IMR-90 (cell line): Measurements from ENCODE around the gene RNF145. TPM values are rescaled to one million over a fixed set of nuclear protein-coding genes. Genes with fewer than 3 reads are reported as not detected.

Experiments used
- ATAC-seq: fragments of 200-7000 bp; cut with Tn5 transposase; 2 replicates; pipeline ENCODE4 v1.9.1; 2020; ENCODE audit warnings: low read depth, mild to moderate bottlenecking, moderate library complexity
- BruUV-seq: library from RNA; stranded (reverse); fragments of 400-500 nt; replicated peaks from 2 replicates; lab custom pipeline; 2021; lab: Mats Ljungman, UMichigan
- CTCF ChIA-PET: fragments of 300-600 bp; formaldehyde crosslinking; extraction: SDS; loops from one replicate; lab custom pipeline; 2021; ENCODE audit warnings: antibody characterized with exemption; lab: Yijun Ruan, JAX
- POLR2A ChIA-PET: fragments of 300-600 bp; sonication (Branson Sonifier 250); formaldehyde crosslinking; loops from one replicate; lab custom pipeline; 2022; ENCODE audit warnings: antibody characterized with exemption; ENCODE audit not compliant: unreplicated experiment; lab: Charles Lee
- DNase-seq: peaks from one replicate; pipeline ENCODE4 v3.0.0; 2013
- H2AFZ ChIP-seq: replicated peaks from 2 replicates; pipeline ENCODE3; 2013; ENCODE audit warnings: low read length, mild to moderate bottlenecking; ENCODE audit not compliant: poor library complexity
- H2AK5ac ChIP-seq: 2 replicates; pipeline ENCODE4 v1.6.1; 2013; ENCODE audit warnings: low read depth, low read length, inconsistent platforms
- H2AK9ac ChIP-seq: replicated peaks from 2 replicates; pipeline ENCODE3; 2013; ENCODE audit warnings: mild to moderate bottlenecking, low read depth, low read length, moderate library complexity; ENCODE audit not compliant: poor library complexity
- H2BK120ac ChIP-seq: 2 replicates; pipeline ENCODE4 v1.6.1; 2013; ENCODE audit warnings: low read depth, low read length, inconsistent platforms
- H2BK15ac ChIP-seq: 3 replicates; pipeline ENCODE4 v1.6.1; 2013; ENCODE audit warnings: low read depth, low read length, inconsistent platforms
- H2BK20ac ChIP-seq: 2 replicates; pipeline ENCODE4 v1.6.1; 2013; ENCODE audit warnings: low read depth, mild to moderate bottlenecking, inconsistent platforms, low read length, moderate library complexity
- H2BK5ac ChIP-seq: 2 replicates; pipeline ENCODE4 v1.6.1; 2013; ENCODE audit warnings: mild to moderate bottlenecking, low read depth, low read length, inconsistent platforms; ENCODE audit not compliant: poor library complexity, severe bottlenecking
- H3K14ac ChIP-seq: replicated peaks from 2 replicates; pipeline ENCODE4 v1.6.1; 2013; ENCODE audit warnings: low read depth, low read length, inconsistent platforms
- H3K18ac ChIP-seq: 2 replicates; pipeline ENCODE4 v1.6.1; 2013; ENCODE audit warnings: low read depth, low read length, control low read depth
- H3K23ac ChIP-seq: 2 replicates; pipeline ENCODE4 v1.6.1; 2013; ENCODE audit warnings: low read depth, low read length, inconsistent platforms
- H3K27ac ChIP-seq: 2 replicates; pipeline ENCODE4 v1.5.1; 2013; ENCODE audit warnings: mild to moderate bottlenecking, control low read depth, low read length; ENCODE audit not compliant: insufficient read depth
- H3K27me3 ChIP-seq: 2 replicates; pipeline ENCODE4 v1.6.1; 2013; ENCODE audit warnings: low read length; ENCODE audit not compliant: control insufficient read depth, insufficient read depth
- H3K36me3 ChIP-seq: 2 replicates; pipeline ENCODE4 v1.6.1; 2013; ENCODE audit warnings: low read length, mixed read lengths; ENCODE audit not compliant: control insufficient read depth, insufficient read depth
- H3K4ac ChIP-seq: 2 replicates; pipeline ENCODE4 v1.6.1; 2013; ENCODE audit warnings: low read depth, low read length, inconsistent platforms
- H3K4me1 ChIP-seq: 2 replicates; pipeline ENCODE4 v1.6.1; 2013; ENCODE audit warnings: low read length, mixed read lengths; ENCODE audit not compliant: control insufficient read depth, insufficient read depth
- H3K4me2 ChIP-seq: 2 replicates; pipeline ENCODE4 v1.6.1; 2013; ENCODE audit warnings: low read depth, mild to moderate bottlenecking, control low read depth, low read length, moderate library complexity
- H3K4me3 ChIP-seq: 2 replicates; pipeline ENCODE4 v1.5.1; 2013; ENCODE audit warnings: low read depth, mild to moderate bottlenecking, control low read depth, low read length, moderate library complexity; ENCODE audit not compliant: insufficient read depth
- H3K56ac ChIP-seq: 2 replicates; pipeline ENCODE4 v1.6.1; 2013; ENCODE audit warnings: low read length, inconsistent platforms; ENCODE audit not compliant: insufficient read depth; ENCODE audit errors: extremely low read depth
- H3K79me1 ChIP-seq, 2 experiments: 2 replicates each; pipeline ENCODE4 v1.6.1; 2013; ENCODE audit warnings: low read length in 2 of 2, inconsistent platforms in 1 of 2, low read depth in 1 of 2
- H3K9ac ChIP-seq: 2 replicates; pipeline ENCODE4 v1.6.1; 2013; ENCODE audit warnings: low read depth, low read length, control low read depth
- H3K9me1 ChIP-seq: 2 replicates; pipeline ENCODE4 v1.6.1; 2013; ENCODE audit warnings: low read length, inconsistent platforms; ENCODE audit not compliant: insufficient read depth
- H3K9me3 ChIP-seq: 2 replicates; pipeline ENCODE4 v1.6.1; 2013; ENCODE audit warnings: low read length; ENCODE audit not compliant: control insufficient read depth, insufficient read depth
- H4K20me1 ChIP-seq: 2 replicates; pipeline ENCODE4 v1.6.1; 2013; ENCODE audit warnings: low read length, inconsistent platforms; ENCODE audit not compliant: insufficient read depth
- H4K5ac ChIP-seq: 2 replicates; pipeline ENCODE4 v1.6.1; 2013; ENCODE audit warnings: mild to moderate bottlenecking, low read depth, low read length, control low read depth
- H4K8ac ChIP-seq, 2 experiments: 2 replicates each; pipeline ENCODE4 v1.6.1; 2013; ENCODE audit warnings: low read depth in 2 of 2, low read length in 2 of 2, control low read depth in 1 of 2, inconsistent platforms in 1 of 2
- H4K91ac ChIP-seq: 2 replicates; pipeline ENCODE4 v1.6.1; 2013; ENCODE audit warnings: low read depth, low read length, inconsistent platforms; ENCODE audit not compliant: insufficient read depth
- BHLHE40 ChIP-seq: fragments of 150-350 bp; IDR thresholded peaks from 2 replicates; pipeline ENCODE4 v1.6.1; 2016; ENCODE audit warnings: mild to moderate bottlenecking, low read depth, low read length
- CEBPB ChIP-seq: IDR thresholded peaks from 2 replicates; pipeline ENCODE4 v1.6.1; 2012; ENCODE audit warnings: low read depth, low read length, improper control_type of control experiment
- CHD1 ChIP-seq: IDR thresholded peaks from 2 replicates; pipeline ENCODE4 v1.6.1; 2012; ENCODE audit warnings: low read depth, low read length, improper control_type of control experiment
- CTCF ChIP-seq: conservative IDR thresholded peaks from 2 replicates; pipeline ENCODE4 v1.5.1; 2012; ENCODE audit warnings: mild to moderate bottlenecking, low read depth, low read length, improper control_type of control experiment
- FOS ChIP-seq: fragments of 150-350 bp; IDR thresholded peaks from 2 replicates; pipeline ENCODE4 v1.6.1; 2016; ENCODE audit warnings: low read depth, low read length
- MAFK ChIP-seq: IDR thresholded peaks from 2 replicates; pipeline ENCODE4 v1.6.1; 2012; ENCODE audit warnings: low read depth, low read length, improper control_type of control experiment
- MAZ ChIP-seq: IDR thresholded peaks from 2 replicates; pipeline ENCODE4 v1.6.1; 2012; ENCODE audit warnings: low read depth, mild to moderate bottlenecking, low read length, improper control_type of control experiment, moderate library complexity, borderline replicate concordance
- MXI1 ChIP-seq: IDR thresholded peaks from 2 replicates; pipeline ENCODE4 v1.6.1; 2012; ENCODE audit warnings: low read depth, mild to moderate bottlenecking, low read length, moderate library complexity, borderline replicate concordance
- NFE2L2 ChIP-seq: fragments of 150-350 bp; IDR thresholded peaks from 2 replicates; pipeline ENCODE4 v1.6.1; 2016; ENCODE audit warnings: low read depth, mild to moderate bottlenecking, low read length
- POLR2A ChIP-seq: IDR thresholded peaks from 2 replicates; pipeline ENCODE4 v1.6.1; 2012; ENCODE audit warnings: mild to moderate bottlenecking, low read depth, low read length
- RAD21 ChIP-seq: IDR thresholded peaks from 2 replicates; pipeline ENCODE4 v1.6.1; 2012; ENCODE audit warnings: low read length, improper control_type of control experiment
- RCOR1 ChIP-seq: IDR thresholded peaks from 2 replicates; pipeline ENCODE4 v1.6.1; 2012; ENCODE audit warnings: mild to moderate bottlenecking, low read length, improper control_type of control experiment; ENCODE audit not compliant: insufficient replicate concordance
- RFX5 ChIP-seq: IDR thresholded peaks from 2 replicates; pipeline ENCODE4 v1.8.0; 2012; ENCODE audit warnings: low read depth, mild to moderate bottlenecking, low read length, moderate library complexity
- SMC3 ChIP-seq: fragments of 150-350 bp; IDR thresholded peaks from 2 replicates; pipeline ENCODE4 v1.6.1; 2016; ENCODE audit warnings: low read depth, mild to moderate bottlenecking, antibody characterized with exemption, low read length, moderate library complexity
- USF2 ChIP-seq: fragments of 150-350 bp; IDR thresholded peaks from 2 replicates; pipeline ENCODE4 v1.6.1; 2017; ENCODE audit warnings: mild to moderate bottlenecking, antibody characterized with exemption, low read length, low read depth
- WGBS, 2 experiments: methylation state at CpG; one replicate each; pipeline versions ENCODE4 v1.1.5 to v1.1.7; 2013; ENCODE audit warnings: missing lambda C conversion rate in 2 of 2; ENCODE audit not compliant: insufficient read length in 1 of 2; ENCODE audit errors: extremely low coverage in 2 of 2; 5-methylcytosine and 5-hydroxymethylcytosine counted together
- dilution Hi-C: fragments of 300-500 bp; cut with HindIII; formaldehyde crosslinking; loops from one replicate; pipeline ENCODE4 v1.14.3; 2018; ENCODE audit warnings: low sequenced_read_pairs; ENCODE audit not compliant: unreplicated experiment
- in situ Hi-C: fragments of 300-500 bp; cut with MboI; formaldehyde crosslinking; loops from 3 replicates; pipeline ENCODE4 v1.14.3; 2019; ENCODE audit warnings: low sequenced_read_pairs, inconsistent platforms, mixed read lengths
- intact Hi-C: fragments of 100-400 bp; cut with micrococcal nuclease; formaldehyde crosslinking; loops from 2 replicates; pipeline ENCODE4 v1.10.0; 2022
- polyA plus RNA-seq, 3 experiments: library from polyadenylated mRNA; depleted of rRNA; stranded (reverse); fragments of >200 nt; gene quantifications; 2 replicates each; pipeline ENCODE4 v1.2.3, GENCODE V29; 2012; ENCODE audit warnings: low replicate concordance in 1 of 3
- total RNA-seq: library from RNA; depleted of rRNA; stranded (reverse); fragments of >200 nt; gene quantifications from 2 replicates; pipeline ENCODE4 v1.2.3, GENCODE V29; 2012
- TF ChIP-seq, protein P1 (sequence below): fragments of 150-350 bp; IDR thresholded peaks from 2 replicates; pipeline ENCODE4 v1.6.1; 2016; ENCODE audit warnings: low read depth, mild to moderate bottlenecking, low read length, moderate library complexity, borderline replicate concordance

Gene RNF145
- total and polyA plus RNA-seq, 2 of the 4 experiments (the other 2 are of a cell fraction) = 50.0 to 57.0 TPM

- ATAC-seq (no peak), DNase-seq (no peak)
- Histone ChIP-seq H3K4me1 (peaks cover 6% of the 10 kb centered on the region), H4K91ac (no peak overlapping the region), H3K9me1 (no peaks in the 10 kb centered on the region), H3K9me3 (no peaks in the 10 kb centered on the region), H3K4me2 (no peak overlapping the region), H2AK5ac (no peak overlapping the region), H3K27ac (no peak overlapping the region), H3K56ac (no peak overlapping the region), H2AK9ac (no peak overlapping the region), H2AFZ (no peak overlapping the region), H3K4me3 (no peak overlapping the region), H3K36me3 (peaks cover 22% of the 10 kb centered on the region), H3K14ac (no peak overlapping the region), H2BK120ac (no peak overlapping the region), H4K5ac (no peak overlapping the region), H4K8ac (no peak overlapping the region), H3K79me1 (peaks cover 20 to 58% of the 10 kb centered on the region in 2 experiments), H2BK15ac (no peak overlapping the region), H3K27me3 (no peaks in the 10 kb centered on the region), H2BK5ac (peak overlapping the region; percentile 24), H4K20me1 (no peaks in the 10 kb centered on the region), H2BK20ac (no peak overlapping the region), H3K4ac (no peak overlapping the region), H3K18ac (no peak overlapping the region), H3K9ac (no peak overlapping the region), H3K23ac (no peak overlapping the region)
- no CpG with 5 or more reads among the region's 3 CpGs for WGBS, 2 experiments
- in situ Hi-C loops (loop anchor here (25.0 kb wide), 2 partner anchors 591 to 791 kb away; no protein-coding TSS in a partner anchor), dilution Hi-C loops (loop anchor here (25.0 kb wide), 1 partner anchor 91 kb away; the partner anchor contains the start of gene UBLCP1), intact Hi-C loops (no loop called here)
- CTCF ChIA-PET = no interaction called here
- POLR2A ChIA-PET = no interaction called here
- no TSS peak for BruUV-seq
- TF ChIP-seq SMC3 = no peak
- no peak for TF ChIP-seq CEBPB
- TF ChIP-seq BHLHE40 = no peak
- no peak for TF ChIP-seq MAFK
- no peak for TF ChIP-seq MAZ
- no peak for TF ChIP-seq CTCF
- no peak for TF ChIP-seq RAD21
- no peak for TF ChIP-seq POLR2A
- TF ChIP-seq CHD1 = no peak
- TF ChIP-seq, protein P1, sequence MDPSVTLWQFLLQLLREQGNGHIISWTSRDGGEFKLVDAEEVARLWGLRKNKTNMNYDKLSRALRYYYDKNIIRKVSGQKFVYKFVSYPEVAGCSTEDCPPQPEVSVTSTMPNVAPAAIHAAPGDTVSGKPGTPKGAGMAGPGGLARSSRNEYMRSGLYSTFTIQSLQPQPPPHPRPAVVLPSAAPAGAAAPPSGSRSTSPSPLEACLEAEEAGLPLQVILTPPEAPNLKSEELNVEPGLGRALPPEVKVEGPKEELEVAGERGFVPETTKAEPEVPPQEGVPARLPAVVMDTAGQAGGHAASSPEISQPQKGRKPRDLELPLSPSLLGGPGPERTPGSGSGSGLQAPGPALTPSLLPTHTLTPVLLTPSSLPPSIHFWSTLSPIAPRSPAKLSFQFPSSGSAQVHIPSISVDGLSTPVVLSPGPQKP = no peak
- no peak for TF ChIP-seq NFE2L2
- TF ChIP-seq USF2 = no peak
- TF ChIP-seq FOS = no peak
- TF ChIP-seq RFX5 = no peak
- TF ChIP-seq RCOR1 = no peak
- no peak for TF ChIP-seq MXI1
Observed at GRCh38 chr5:159171274-159171673, 38.1 kb downstream of the RNF145 start.
